Natural killer cell treated with Interleukin-12 subunit alpha and Interleukin-12 subunit beta and Interleukin-15 and Interleukin-18, amount 100 ng/mL, for 72 hours (primary cell): ENCODE measurements around the gene MYO9B. TPM values are rescaled to one million over a fixed set of nuclear protein-coding genes. Genes with fewer than 3 reads are reported as not detected.

Experiments
- ATAC-seq, 2 donors: fragments of 150-1000 bp; cut with Tn5 transposase in 1 of 2; sonication (Bioruptor Pico), chemical (Tn5 transposase) in 1 of 2; 2 replicates each; pipeline ENCODE4 v1.10.0; 2021
- DNase-seq: peaks from one replicate; pipeline ENCODE4 v3.0.0; 2022; ENCODE audit warnings: low spot score
- H3K27ac Mint-ChIP-seq, 2 donors: 1 replicate in 1 of 2; 2 replicates in 1 of 2; pipeline ENCODE4 v1.8.0; 2022; ENCODE audit warnings: mixed read lengths in 2 of 2, mild to moderate bottlenecking in 1 of 2, moderate library complexity in 1 of 2
- H3K27me3 Mint-ChIP-seq, 2 donors: 1 replicate in 1 of 2; 2 replicates in 1 of 2; pipeline ENCODE4 v1.8.0; 2022; ENCODE audit warnings: mixed read lengths in 2 of 2
- H3K36me3 Mint-ChIP-seq: one replicate; pipeline ENCODE4 v1.8.0; 2022; ENCODE audit warnings: mixed read lengths
- H3K4me1 Mint-ChIP-seq, 2 donors: 1 replicate in 1 of 2; 2 replicates in 1 of 2; pipeline ENCODE4 v1.8.0; 2022; ENCODE audit warnings: low read depth in 2 of 2, mixed read lengths in 2 of 2, mild to moderate bottlenecking in 1 of 2
- H3K4me3 Mint-ChIP-seq: one replicate; pipeline ENCODE4 v1.8.0; 2022; ENCODE audit warnings: mixed read lengths
- H3K9me3 Mint-ChIP-seq: 2 replicates; pipeline ENCODE4 v1.8.0; 2022; ENCODE audit warnings: mixed read lengths
- total RNA-seq, 2 donors: library from RNA; stranded (reverse); gene quantifications; one replicate each; pipeline ENCODE4 v1.2.3, GENCODE V29; 2022

MYO9B gene
- total RNA-seq, 2 donors from 2014 or later: 251 to 283 TPM

- no peak for ATAC-seq
- H3K9me3 Mint-ChIP-seq: no peaks in the 10 kb centered on the region
- peaks cover 6% of the 10 kb centered on the region for H3K36me3 Mint-ChIP-seq
- no peak for DNase-seq
- peaks cover 45 to 66% of the 10 kb centered on the region in 2 donors for H3K4me1 Mint-ChIP-seq
- H3K4me3 Mint-ChIP-seq: no peak overlapping the region
- no peaks in the 10 kb centered on the region for H3K27me3 Mint-ChIP-seq
- peak overlapping the region in 1 of 2 donors; percentile 51 for H3K27ac Mint-ChIP-seq
These were observed 32.8 kb downstream of the MYO9B start for GRCh38 chr19:17108453-17108784.

DNA sequence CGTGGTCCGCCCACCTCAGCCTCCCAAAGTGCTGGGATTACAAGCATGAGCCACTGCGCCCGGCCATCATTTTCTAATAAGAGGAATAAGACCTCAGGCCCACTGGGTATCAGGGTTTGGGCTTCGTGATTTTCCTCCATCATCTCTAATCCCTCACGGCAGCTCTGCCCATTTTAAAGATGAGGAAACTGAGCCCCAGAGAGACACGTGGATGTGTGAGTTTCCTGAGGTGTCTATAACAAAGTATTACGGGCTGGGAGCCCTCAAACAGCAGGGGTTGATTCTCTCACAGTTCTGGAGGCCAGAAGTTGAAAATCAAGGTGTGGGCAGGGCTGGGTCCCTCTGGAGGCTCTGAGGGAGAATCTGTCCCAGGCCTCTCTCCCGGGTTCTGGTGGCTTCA, 33.7 kb downstream of the MYO9B start:
- Mint-ChIP-seq H3K27me3 (no peaks in the 10 kb centered on the region), H3K9me3 (no peaks in the 10 kb centered on the region), H3K4me3 (peak overlapping the region; percentile 47), H3K36me3 (peaks cover 6% of the 10 kb centered on the region), H3K27ac (peak overlapping the region; percentile 64 to 69), H3K4me1 (peaks cover 49 to 71% of the 10 kb centered on the region in 2 donors)
- ATAC-seq (no peak), DNase-seq (no peak)

DNA sequence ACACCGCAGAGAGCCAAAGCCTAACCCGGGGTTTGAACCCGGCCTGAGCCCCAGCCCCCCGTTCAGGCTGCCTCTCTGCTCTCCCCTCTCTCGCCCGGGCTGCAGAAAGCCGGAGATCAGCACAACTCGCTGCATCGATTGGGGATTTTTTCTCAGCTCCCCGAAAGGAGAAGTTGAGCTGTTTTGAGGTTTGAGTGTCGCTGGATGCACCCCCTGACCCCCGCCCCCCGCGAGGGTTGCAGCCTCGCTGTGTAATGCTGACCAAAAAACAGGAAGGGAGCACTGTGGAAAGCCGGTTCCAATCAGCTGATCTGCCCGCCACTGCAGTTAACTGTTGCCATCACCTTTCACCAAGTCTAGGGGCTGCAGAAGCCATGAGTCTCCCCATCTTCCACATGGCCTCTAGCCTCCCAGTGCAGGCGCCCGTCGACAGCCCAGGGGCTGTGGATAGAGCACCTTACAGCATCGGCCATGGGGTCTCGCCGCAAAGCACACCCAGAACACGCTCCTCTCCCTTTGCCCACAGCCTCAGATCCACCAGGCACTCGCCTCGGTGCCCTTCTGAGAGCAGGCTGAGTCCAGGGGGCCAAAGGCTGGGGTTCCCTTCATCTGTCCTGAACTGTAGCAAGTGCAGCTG, 34.5 kb downstream of the MYO9B start:
- Mint-ChIP-seq H3K36me3 (peaks cover 6% of the 10 kb centered on the region), H3K9me3 (no peaks in the 10 kb centered on the region), H3K27ac (peak overlapping the region; percentile 64 to 69), H3K4me3 (peak overlapping the region; percentile 47), H3K27me3 (no peaks in the 10 kb centered on the region), H3K4me1 (peaks cover 50 to 72% of the 10 kb centered on the region in 2 donors)
- peak; percentile 41 to 60 for ATAC-seq
- peak; percentile 62 for DNase-seq

DNA sequence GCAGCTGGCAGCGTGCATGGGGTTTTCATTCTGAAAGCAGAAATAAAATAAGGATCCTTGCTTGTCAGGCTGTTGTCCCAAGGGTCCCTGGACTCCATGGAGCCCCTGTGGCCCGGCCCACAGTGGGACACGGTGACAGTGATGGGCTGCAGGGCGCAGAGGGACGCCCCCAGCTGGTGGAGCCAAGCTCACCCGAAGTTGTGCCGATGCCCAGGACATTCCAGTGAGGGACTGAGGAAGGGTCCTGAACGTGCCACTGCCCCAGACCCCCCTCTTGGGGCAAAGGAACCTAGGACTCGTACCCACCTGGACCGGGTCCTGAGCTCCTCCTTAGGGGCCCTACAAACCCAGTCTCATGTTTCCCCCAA, 35.0 kb downstream of the MYO9B start:
- Mint-ChIP-seq H3K36me3 (peaks cover 6% of the 10 kb centered on the region), H3K27me3 (no peaks in the 10 kb centered on the region), H3K4me3 (peak overlapping the region; percentile 47), H3K4me1 (peaks cover 55 to 73% of the 10 kb centered on the region in 2 donors), H3K27ac (peak overlapping the region; percentile 64 to 69), H3K9me3 (no peaks in the 10 kb centered on the region)
- DNase-seq: no peak
- ATAC-seq: no peak

DNA sequence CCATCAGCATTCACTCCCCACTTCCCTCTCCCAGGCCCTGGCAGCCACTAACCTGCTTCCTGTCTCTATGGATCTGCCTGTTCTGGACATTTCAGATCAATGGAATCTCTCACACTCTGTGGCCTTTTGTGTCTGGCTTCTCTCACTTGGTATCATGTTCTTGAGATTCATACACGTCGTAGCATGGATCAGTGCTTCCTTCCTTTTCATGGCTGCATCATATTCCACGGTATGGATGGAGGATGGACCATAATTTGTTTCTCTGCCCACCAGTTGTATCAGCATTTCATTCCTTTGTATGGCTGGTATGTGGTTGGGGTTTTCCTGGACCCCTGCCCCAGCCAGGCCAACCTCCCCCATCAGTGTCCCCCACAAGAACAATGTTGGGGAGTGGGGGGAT, 36.2 kb downstream of the MYO9B start:
- H3K9me3 Mint-ChIP-seq: no peaks in the 10 kb centered on the region
- H3K27ac Mint-ChIP-seq: peak overlapping the region in 1 of 2 donors; percentile 45
- H3K4me1 Mint-ChIP-seq: peaks cover 58 to 72% of the 10 kb centered on the region in 2 donors
- DNase-seq: no peak
- H3K27me3 Mint-ChIP-seq: no peaks in the 10 kb centered on the region
- no peak overlapping the region for H3K4me3 Mint-ChIP-seq
- no peak for ATAC-seq
- H3K36me3 Mint-ChIP-seq: peaks cover 6% of the 10 kb centered on the region

DNA sequence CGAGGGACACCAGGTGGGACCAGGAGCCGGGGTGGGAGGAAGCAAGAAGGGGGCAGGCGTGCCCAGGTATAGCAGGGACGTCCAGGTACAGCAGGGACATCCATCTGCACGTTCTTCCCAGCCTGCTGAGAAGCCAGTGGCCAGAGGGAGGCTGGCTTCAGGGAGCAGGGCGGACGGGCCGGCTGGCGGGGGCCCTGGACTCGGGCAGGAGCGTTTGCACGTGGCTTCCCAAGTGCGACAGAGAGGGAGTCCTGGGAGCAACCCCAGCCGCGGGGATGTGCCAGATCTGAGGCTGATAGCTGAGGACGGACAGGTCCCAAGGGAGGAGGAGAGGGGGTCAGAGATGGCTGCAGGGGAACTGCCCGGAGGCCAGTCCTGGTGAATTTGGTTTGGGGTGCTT, 36.7 kb downstream of the MYO9B start:
- peaks cover 63 to 76% of the 10 kb centered on the region in 2 donors for H3K4me1 Mint-ChIP-seq

GRCh38 chr19:17112700-17113099, 37.1 kb downstream of the MYO9B start:
- Mint-ChIP-seq H3K27ac (peak overlapping the region; percentile 40 to 85), H3K4me1 (peaks cover 60 to 71% of the 10 kb centered on the region in 2 donors), H3K9me3 (no peaks in the 10 kb centered on the region), H3K27me3 (no peaks in the 10 kb centered on the region), H3K4me3 (peak overlapping the region; percentile 5), H3K36me3 (peaks cover 6% of the 10 kb centered on the region)
- ATAC-seq: no peak
- no peak for DNase-seq

More for the DNA sequence above, 36.7 kb downstream of the MYO9B start:
- Mint-ChIP-seq H3K4me3 (no peak overlapping the region), H3K36me3 (peaks cover 6% of the 10 kb centered on the region), H3K9me3 (no peaks in the 10 kb centered on the region), H3K27ac (peak overlapping the region; percentile 40 to 85), H3K27me3 (no peaks in the 10 kb centered on the region)
- ATAC-seq: no peak
- no peak for DNase-seq

DNA sequence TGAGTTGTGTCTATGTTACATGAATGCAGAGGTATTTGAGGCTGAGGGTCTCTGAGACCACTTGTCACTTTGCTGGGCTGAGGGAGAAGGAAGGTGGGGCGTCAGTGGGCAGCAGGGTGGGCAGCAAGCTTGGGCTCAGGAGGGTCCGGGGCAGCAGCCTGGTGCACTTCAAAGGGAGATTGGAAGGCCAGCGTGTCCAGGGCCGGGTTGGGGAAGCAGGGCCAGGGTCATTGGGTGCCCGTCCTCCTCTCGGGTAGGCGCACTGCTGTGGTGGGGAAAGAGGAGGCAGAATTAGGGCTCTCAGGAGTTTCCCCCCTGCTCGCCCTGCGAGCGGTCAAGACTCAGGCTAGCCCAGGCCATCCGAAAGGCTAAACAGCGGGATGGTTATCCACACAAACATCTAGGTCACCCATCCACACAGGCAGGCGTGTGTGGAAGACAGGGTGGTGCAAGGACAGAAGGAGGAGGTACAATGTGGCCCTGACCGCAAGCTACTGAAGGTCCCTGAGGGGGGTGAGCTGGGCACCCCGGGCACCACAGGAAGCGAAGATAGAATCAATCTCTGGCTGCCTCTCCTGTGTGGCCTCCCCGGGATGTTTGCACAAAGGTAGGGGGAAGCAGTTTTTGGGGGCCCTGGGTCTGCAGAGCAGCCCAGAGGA, 37.7 kb downstream of the MYO9B start:
- Mint-ChIP-seq H3K9me3 (no peaks in the 10 kb centered on the region), H3K27me3 (no peaks in the 10 kb centered on the region), H3K4me3 (peak overlapping the region; percentile 5), H3K27ac (peak overlapping the region; percentile 40 to 85), H3K4me1 (peaks cover 54 to 70% of the 10 kb centered on the region in 2 donors), H3K36me3 (peaks cover 6% of the 10 kb centered on the region)
- DNase-seq: no peak
- ATAC-seq: peak in 1 of 2 donors; percentile 56

- Mint-ChIP-seq H3K36me3 (peaks cover 6% of the 10 kb centered on the region), H3K27me3 (no peaks in the 10 kb centered on the region), H3K9me3 (no peaks in the 10 kb centered on the region), H3K4me1 (peaks cover 53 to 73% of the 10 kb centered on the region in 2 donors), H3K27ac (peak overlapping the region in 1 of 2 donors; percentile 85), H3K4me3 (no peak overlapping the region)
- DNase-seq (no peak), ATAC-seq (no peak)
These were observed 38.8 kb downstream of the MYO9B start for GRCh38 chr19:17114414-17114831.

DNA sequence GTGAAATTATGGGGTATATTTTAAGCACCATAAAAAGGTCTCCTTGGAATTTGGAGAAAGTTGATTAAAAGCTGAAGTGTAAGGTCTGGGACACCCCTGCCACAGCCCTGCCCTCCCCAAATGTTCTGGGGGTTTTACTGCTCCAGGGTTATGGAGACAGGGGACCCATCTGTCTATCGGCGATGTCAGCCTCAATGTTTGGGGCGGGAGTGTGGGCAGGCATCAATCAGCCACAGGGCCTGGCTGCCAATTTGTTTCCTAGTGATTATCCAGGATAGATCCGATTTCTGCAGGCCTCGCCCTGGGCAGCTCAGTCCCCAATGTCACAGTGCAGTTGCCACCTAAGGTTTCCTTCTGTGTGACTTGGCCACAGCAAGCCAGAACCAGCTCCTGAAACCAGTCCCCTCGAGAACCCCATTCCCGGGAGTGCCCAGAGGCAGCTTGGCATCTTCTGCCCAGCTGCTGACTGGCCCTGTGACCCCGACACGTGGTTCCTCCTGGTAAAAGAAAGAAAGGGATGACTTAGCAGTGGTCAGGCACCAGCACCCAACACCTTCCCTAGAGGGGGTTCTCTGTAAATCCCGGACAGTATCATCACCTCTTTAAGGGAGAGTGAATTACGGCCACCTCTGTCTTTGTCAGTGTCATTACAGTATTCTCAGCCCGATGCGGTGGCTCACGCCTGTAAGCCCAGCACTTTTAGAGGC, 41.6 kb downstream of the MYO9B start:
- no peaks in the 10 kb centered on the region for H3K36me3 Mint-ChIP-seq
- no peaks in the 10 kb centered on the region for H3K27me3 Mint-ChIP-seq
- no peaks in the 10 kb centered on the region for H3K9me3 Mint-ChIP-seq
- no peak overlapping the region for H3K4me3 Mint-ChIP-seq
- no peak for DNase-seq
- peaks cover 35 to 63% of the 10 kb centered on the region in 2 donors for H3K4me1 Mint-ChIP-seq
- peak in 1 of 2 donors; percentile 72 for ATAC-seq
- H3K27ac Mint-ChIP-seq: peak overlapping the region in 1 of 2 donors; percentile 61

DNA sequence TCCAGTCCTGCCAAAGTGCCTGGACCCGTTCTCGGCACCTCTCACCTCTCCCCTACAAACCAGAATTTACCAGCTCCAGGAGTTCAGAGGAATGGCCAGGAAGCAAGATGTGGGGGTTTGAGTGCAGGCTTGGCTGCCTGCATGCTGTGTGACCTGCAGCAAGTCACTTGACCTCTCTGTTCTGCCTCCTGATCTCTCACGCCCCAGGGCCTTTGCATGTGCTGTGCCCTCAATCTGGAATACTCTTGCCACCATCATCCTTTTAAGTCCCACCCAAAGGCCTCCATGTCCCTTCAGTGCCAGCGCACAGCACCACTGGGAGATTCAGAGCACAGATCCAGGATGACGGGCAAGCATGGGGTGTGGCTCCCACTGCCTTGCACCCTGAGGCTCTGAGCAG, 43.4 kb downstream of the MYO9B start:
- no peak for DNase-seq
- H3K27me3 Mint-ChIP-seq: no peaks in the 10 kb centered on the region
- H3K9me3 Mint-ChIP-seq: no peaks in the 10 kb centered on the region
- no peak overlapping the region for H3K4me3 Mint-ChIP-seq
- H3K27ac Mint-ChIP-seq: peak overlapping the region in 1 of 2 donors; percentile 41
- no peaks in the 10 kb centered on the region for H3K36me3 Mint-ChIP-seq
- H3K4me1 Mint-ChIP-seq: peaks cover 37 to 60% of the 10 kb centered on the region in 2 donors
- no peak for ATAC-seq

DNA sequence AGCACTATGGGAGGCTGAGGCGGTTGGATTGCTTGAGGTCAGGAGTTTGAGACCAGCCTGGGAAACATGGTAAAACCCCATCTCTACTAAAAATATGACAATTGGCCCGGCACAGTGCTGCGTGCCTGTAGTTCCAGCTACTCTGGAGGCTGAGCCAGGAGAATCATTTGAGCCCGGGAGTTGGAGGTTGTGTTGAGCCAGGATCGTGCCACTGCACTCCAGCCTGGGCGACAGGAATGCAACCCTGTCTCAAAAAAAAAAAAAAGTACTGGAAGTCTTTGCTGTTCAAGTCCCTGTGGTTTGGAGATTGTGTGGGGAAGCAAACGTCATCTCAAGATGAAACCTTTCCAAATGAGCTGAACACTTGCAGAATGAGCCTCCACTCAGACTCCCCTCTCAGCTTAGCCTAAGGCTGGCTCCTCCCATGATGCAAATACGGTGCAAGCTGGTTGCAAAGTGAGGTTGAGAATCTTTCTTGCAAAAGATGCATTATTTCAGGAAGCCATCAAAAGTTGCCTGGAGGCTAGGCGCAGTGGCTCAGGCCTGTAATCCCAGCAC, 46.2 kb downstream of the MYO9B start:
- peaks cover 47 to 60% of the 10 kb centered on the region in 2 donors for H3K4me1 Mint-ChIP-seq
- DNase-seq: no peak
- H3K4me3 Mint-ChIP-seq: peak overlapping the region; percentile 30
- peak overlapping the region in 1 of 2 donors; percentile 26 for H3K27ac Mint-ChIP-seq
- ATAC-seq: no peak
- no peaks in the 10 kb centered on the region for H3K36me3 Mint-ChIP-seq
- no peaks in the 10 kb centered on the region for H3K9me3 Mint-ChIP-seq
- H3K27me3 Mint-ChIP-seq: no peaks in the 10 kb centered on the region

DNA sequence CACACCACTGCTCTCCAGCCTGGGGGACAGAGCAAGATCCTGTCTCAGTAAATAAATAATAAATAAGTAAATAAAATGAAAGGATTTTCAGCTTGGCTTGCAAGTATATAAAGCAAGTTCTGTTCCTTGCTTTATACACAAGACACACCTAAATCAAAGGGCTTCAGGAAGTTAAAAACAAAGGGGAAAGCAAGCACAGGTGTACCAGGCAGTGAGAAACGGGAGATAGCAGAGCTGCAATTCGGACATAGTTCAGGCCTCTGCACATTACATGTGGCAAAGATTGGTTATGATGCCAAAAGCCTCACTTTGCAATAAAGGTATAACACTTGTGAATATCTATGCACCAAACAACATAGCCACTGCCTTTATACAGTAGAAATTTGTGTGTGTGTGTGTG, 47.5 kb downstream of the MYO9B start:
- Mint-ChIP-seq H3K9me3 (no peaks in the 10 kb centered on the region), H3K27ac (peak overlapping the region; percentile 96 to 97), H3K4me1 (peaks cover 49 to 64% of the 10 kb centered on the region in 2 donors)

GRCh38 chr19:17124025-17124424, 48.4 kb downstream of the MYO9B start:
- H3K27ac Mint-ChIP-seq: peak overlapping the region; percentile 96 to 97
- peaks cover 54 to 66% of the 10 kb centered on the region in 2 donors for H3K4me1 Mint-ChIP-seq
- DNase-seq (no peak), ATAC-seq (no peak)
- H3K9me3 Mint-ChIP-seq: no peaks in the 10 kb centered on the region
- H3K27me3 Mint-ChIP-seq: no peaks in the 10 kb centered on the region
- H3K36me3 Mint-ChIP-seq: no peaks in the 10 kb centered on the region
- peak overlapping the region; percentile 99 for H3K4me3 Mint-ChIP-seq

More for the DNA sequence above, 47.5 kb downstream of the MYO9B start:
- DNase-seq: no peak
- ATAC-seq: no peak
- Mint-ChIP-seq H3K4me3 (peak overlapping the region; percentile 50), H3K27me3 (no peaks in the 10 kb centered on the region), H3K36me3 (no peaks in the 10 kb centered on the region)
